ENCODE measurements around the gene ERAS. TPM values are rescaled to one million over a fixed set of nuclear protein-coding genes. Genes with fewer than 3 reads are reported as not detected.
"Not testable (repeated sequence)": the region's sequence is repeated elsewhere in the genome, so short reads cannot be mapped to it uniquely, and the experiment has no call there.

ERAS gene
- total RNA-seq, 2 experiments from 2014 or later = not detected

DNA sequence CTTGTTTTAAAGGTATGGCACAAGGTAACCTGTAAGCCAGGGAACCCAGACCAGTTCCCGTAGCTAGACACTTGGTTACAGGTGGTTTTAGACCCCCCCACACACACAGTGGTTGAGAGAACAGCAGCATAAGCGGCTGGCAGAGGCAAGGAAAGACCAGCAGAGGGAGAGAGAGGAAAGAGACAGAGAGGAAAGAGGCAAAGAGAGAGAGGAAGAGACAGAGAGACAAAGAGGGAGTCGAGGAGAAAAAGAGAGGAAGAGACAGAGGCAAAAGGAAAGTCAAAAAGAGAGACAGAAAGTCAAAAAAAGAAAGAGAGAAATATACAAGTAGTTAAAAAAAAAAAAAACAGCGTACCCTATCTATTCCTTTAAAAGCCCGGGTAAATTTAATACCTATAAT, 28.6 kb downstream of the ERAS start:
- no peaks in the 10 kb centered on the region for H3K36me3 ChIP-seq (ENCODE audit: insufficient read depth, low read length)
- ChIA-PET POLR2A (no interaction called here), CTCF (interaction anchor here (0.6 kb wide), 1 partner anchor 147 kb away, joined by 3 read pairs; the partner anchor contains the start of gene GRIPAP1)
- H3K9me3 Mint-ChIP-seq = no peaks in the 10 kb centered on the region
- DNase-seq (peak in 3 of 14 experiments; percentile 14 to 33 (median 15)), ATAC-seq (ENCODE audit: poor library complexity) (no peak)
- peaks cover under 1% of the 10 kb centered on the region for H3K4me1 Mint-ChIP-seq (ENCODE audit: low read depth)
- no peaks in the 10 kb centered on the region for H3K9me3 ChIP-seq (ENCODE audit: control insufficient read depth in 1 of 2, insufficient read depth in 1 of 2, low read length in 2 of 2)
- H3K4me1 ChIP-seq (ENCODE audit: insufficient read depth, low read length) = no peaks in the 10 kb centered on the region
- no peak overlapping the region for H3K4me3 Mint-ChIP-seq
- H3K27ac ChIP-seq (ENCODE audit: low read depth in 1 of 2, low read length in 2 of 2) = no peak overlapping the region
- no peak overlapping the region for H3K27ac Mint-ChIP-seq
- no peaks in the 10 kb centered on the region for H3K36me3 Mint-ChIP-seq (ENCODE audit: low read depth)
- peaks cover 6% of the 10 kb centered on the region for H3K27me3 Mint-ChIP-seq
- intact Hi-C loops (cut with DNase I, micrococcal nuclease) = no loop called here
- TF ChIP-seq CTCF (IDR thresholded peaks at IDR 0.05) = no peak
- no peak overlapping the region for H3K4me3 ChIP-seq (ENCODE audit: low read length)
- no peaks in the 10 kb centered on the region for H3K27me3 ChIP-seq (ENCODE audit: control insufficient read depth in 1 of 2, insufficient read depth in 2 of 2, low read length in 2 of 2)

DNA sequence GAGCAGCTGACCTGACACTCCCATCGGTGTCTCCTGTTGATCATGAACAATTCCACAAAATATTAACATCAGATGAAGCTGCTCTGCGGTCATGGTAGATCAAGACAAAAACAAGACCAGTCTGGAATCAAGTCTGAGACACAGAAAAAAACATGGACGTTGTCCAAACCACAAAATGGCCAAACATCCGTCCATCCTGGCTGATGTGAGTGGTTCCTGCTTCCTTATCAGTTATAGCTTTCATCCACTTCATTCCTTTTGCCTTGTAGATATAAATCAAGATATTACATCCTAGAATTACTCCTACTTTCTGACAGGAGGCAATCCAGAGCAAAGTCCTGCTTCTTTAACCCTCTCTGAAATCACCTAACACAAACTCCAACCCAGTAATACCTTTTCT, 37.9 kb downstream of the ERAS start:
- CTCF ChIA-PET = no interaction called here
- Mint-ChIP-seq H3K27ac (no peak overlapping the region), H3K4me1 (ENCODE audit: low read depth) (no peaks in the 10 kb centered on the region), H3K36me3 (ENCODE audit: low read depth) (no peaks in the 10 kb centered on the region), H3K9me3 (no peaks in the 10 kb centered on the region), H3K4me3 (no peak overlapping the region), H3K27me3 (peaks cover 7% of the 10 kb centered on the region)
- Histone ChIP-seq H3K4me3 (ENCODE audit: low read length) (no peak overlapping the region), H3K9me3 (ENCODE audit: control insufficient read depth in 1 of 2, insufficient read depth in 1 of 2, low read length in 2 of 2) (no peaks in the 10 kb centered on the region), H3K27me3 (ENCODE audit: control insufficient read depth in 1 of 2, insufficient read depth in 2 of 2, low read length in 2 of 2) (no peaks in the 10 kb centered on the region), H3K36me3 (ENCODE audit: insufficient read depth, low read length) (no peaks in the 10 kb centered on the region), H3K4me1 (ENCODE audit: insufficient read depth, low read length) (no peaks in the 10 kb centered on the region), H3K27ac (ENCODE audit: low read depth in 1 of 2, low read length in 2 of 2) (no peak overlapping the region)
- intact Hi-C loops (cut with DNase I, micrococcal nuclease) = no loop called here
- TF ChIP-seq CTCF (IDR thresholded peaks at IDR 0.05) = no peak
- no peak for ATAC-seq (ENCODE audit: poor library complexity)
- POLR2A ChIA-PET = no interaction called here
- no peak for DNase-seq

- H3K4me3 ChIP-seq (ENCODE audit: low read length); H3K4me1 ChIP-seq (ENCODE audit: insufficient read depth, low read length); ATAC-seq (ENCODE audit: poor library complexity); H3K27ac ChIP-seq (ENCODE audit: low read depth in 1 of 2, low read length in 2 of 2); CTCF ChIA-PET; H3K4me3 Mint-ChIP-seq; H3K27ac Mint-ChIP-seq; H3K36me3 Mint-ChIP-seq (ENCODE audit: low read depth); intact Hi-C loops (cut with DNase I, micrococcal nuclease); DNase-seq; H3K9me3 Mint-ChIP-seq; H3K9me3 ChIP-seq (ENCODE audit: control insufficient read depth in 1 of 2, insufficient read depth in 1 of 2, low read length in 2 of 2); POLR2A ChIA-PET; H3K4me1 Mint-ChIP-seq (ENCODE audit: low read depth); H3K27me3 Mint-ChIP-seq; H3K36me3 ChIP-seq (ENCODE audit: insufficient read depth, low read length); H3K27me3 ChIP-seq (ENCODE audit: control insufficient read depth in 1 of 2, insufficient read depth in 2 of 2, low read length in 2 of 2): not testable (repeated sequence)
Measured at GRCh38 chrX:48872017-48872416, 45.7 kb downstream of the ERAS start.

DNA sequence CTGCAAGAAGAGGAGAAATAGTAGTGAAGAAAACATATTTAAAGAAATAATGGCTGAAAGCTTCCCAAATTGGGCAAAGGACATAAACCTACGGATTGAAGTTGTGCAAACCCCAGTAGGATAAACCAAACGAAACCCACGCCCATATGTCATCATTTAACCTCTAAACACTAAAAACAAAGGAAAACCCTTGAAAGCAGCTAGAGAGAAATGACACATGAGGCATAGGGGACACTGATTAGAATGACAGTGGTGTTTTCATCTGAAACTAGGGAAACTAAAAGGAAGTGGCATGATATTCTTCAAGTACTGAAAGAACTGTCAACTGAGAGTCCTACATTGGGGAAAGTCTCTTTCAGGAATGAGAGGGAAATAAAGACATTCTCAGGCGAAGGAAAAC, 50.6 kb downstream of the ERAS start:
- H3K27ac ChIP-seq (ENCODE audit: low read depth in 1 of 2, low read length in 2 of 2); DNase-seq; CTCF ChIA-PET; H3K4me1 ChIP-seq (ENCODE audit: insufficient read depth, low read length); H3K27ac Mint-ChIP-seq; intact Hi-C loops (cut with DNase I, micrococcal nuclease); POLR2A ChIA-PET; H3K27me3 ChIP-seq (ENCODE audit: control insufficient read depth in 1 of 2, insufficient read depth in 2 of 2, low read length in 2 of 2); H3K9me3 Mint-ChIP-seq; H3K4me3 Mint-ChIP-seq; H3K9me3 ChIP-seq (ENCODE audit: control insufficient read depth in 1 of 2, insufficient read depth in 1 of 2, low read length in 2 of 2); H3K27me3 Mint-ChIP-seq; H3K4me1 Mint-ChIP-seq (ENCODE audit: low read depth); H3K36me3 Mint-ChIP-seq (ENCODE audit: low read depth); ATAC-seq (ENCODE audit: poor library complexity); H3K4me3 ChIP-seq (ENCODE audit: low read length); H3K36me3 ChIP-seq (ENCODE audit: insufficient read depth, low read length): not testable (repeated sequence)

Other genes with a start within 250 kb of the ERAS start
- gene WDR13, start 229.0 kb upstream of the ERAS start, total RNA-seq = 10 to 100 TPM; 37.9 to 43.4 TPM
- 10 to 100 TPM; 63.7 to 67.4 TPM for gene WAS, start 142.7 kb upstream of the ERAS start, total RNA-seq
- gene SUV39H1, start 129.8 kb upstream of the ERAS start, total RNA-seq = 1 to 10 TPM; 7.7 to 8.4 TPM
- gene GLOD5, start 64.8 kb upstream of the ERAS start, total RNA-seq = not detected
- gene GATA1, start 39.9 kb upstream of the ERAS start, total RNA-seq = not detected
- gene HDAC6, start 24.4 kb upstream of the ERAS start, total RNA-seq = 10 to 100 TPM; 95.2 to 95.7 TPM
- gene PCSK1N, start 9.1 kb downstream of the ERAS start, total RNA-seq = 1 to 10 TPM; 3.5 to 4.9 TPM
- 10 to 100 TPM; 40.0 to 40.3 TPM for gene TIMM17B, start 71.3 kb downstream of the ERAS start, total RNA-seq
- 10 to 100 TPM; 73.0 to 76.6 TPM for gene PQBP1, start 71.4 kb downstream of the ERAS start, total RNA-seq
- gene SLC35A2, start 85.1 kb downstream of the ERAS start, total RNA-seq = 10 to 100 TPM; 19.1 to 21.8 TPM
- 100 to 1,000 TPM; 212 to 225 TPM for gene PIM2, start 92.5 kb downstream of the ERAS start, total RNA-seq
- gene OTUD5, start 131.1 kb downstream of the ERAS start, total RNA-seq = 10 to 100 TPM; 81.3 to 92.1 TPM
- 1 to 10 TPM; 1.5 to 2.7 TPM for gene KCND1, start 145.3 kb downstream of the ERAS start, total RNA-seq
- 100 to 1,000 TPM; 100 to 101 TPM for gene GRIPAP1, start 175.8 kb downstream of the ERAS start, total RNA-seq
- 10 to 100 TPM; 38.6 to 40.9 TPM for gene TFE3, start 216.8 kb downstream of the ERAS start, total RNA-seq
- gene CCDC120, start 232.5 kb downstream of the ERAS start, total RNA-seq = 10 to 100 TPM; 11.5 to 12.2 TPM
- gene PRAF2, start 247.5 kb downstream of the ERAS start, total RNA-seq = 10 to 100 TPM; 17.1 to 21.0 TPM

Data from CD4-positive, alpha-beta T cell (primary cell).